GM12874 (cell line): ENCODE measurements around the gene GIMAP1.
A peak's percentile ranks its signal among the peaks of the same experiment; 100 is the strongest.

Source experiments
- TF ChIP-seq, protein P1 (sequence below): IDR thresholded peaks from 2 replicates; pipeline ENCODE4 v1.5.1; 2011; ENCODE audit warnings: low read depth, mild to moderate bottlenecking, control low read depth, low read length, moderate library complexity; ENCODE audit not compliant: insufficient read depth

The GIMAP1 gene

DNA sequence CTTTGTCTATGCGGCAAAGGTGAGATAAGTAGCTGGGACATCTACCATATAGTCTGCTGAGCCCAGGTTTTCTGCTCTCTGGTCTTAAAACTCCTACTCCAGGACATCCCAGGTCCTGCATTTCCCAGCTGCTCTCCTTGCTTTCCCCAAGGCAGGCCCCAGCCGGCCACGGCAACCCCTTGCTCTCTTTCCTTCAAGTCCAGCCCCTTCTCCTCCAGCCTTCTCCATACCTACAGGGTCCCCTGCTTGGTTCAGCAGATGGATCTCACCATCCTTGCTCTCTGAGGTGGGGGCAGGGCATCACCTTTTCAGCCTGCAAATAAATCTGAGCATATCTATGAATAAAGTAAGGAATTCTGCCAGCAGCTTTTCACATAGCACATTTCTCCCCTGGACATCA, 29.5 kb downstream of the GIMAP1 start:
- TF ChIP-seq, protein P1, sequence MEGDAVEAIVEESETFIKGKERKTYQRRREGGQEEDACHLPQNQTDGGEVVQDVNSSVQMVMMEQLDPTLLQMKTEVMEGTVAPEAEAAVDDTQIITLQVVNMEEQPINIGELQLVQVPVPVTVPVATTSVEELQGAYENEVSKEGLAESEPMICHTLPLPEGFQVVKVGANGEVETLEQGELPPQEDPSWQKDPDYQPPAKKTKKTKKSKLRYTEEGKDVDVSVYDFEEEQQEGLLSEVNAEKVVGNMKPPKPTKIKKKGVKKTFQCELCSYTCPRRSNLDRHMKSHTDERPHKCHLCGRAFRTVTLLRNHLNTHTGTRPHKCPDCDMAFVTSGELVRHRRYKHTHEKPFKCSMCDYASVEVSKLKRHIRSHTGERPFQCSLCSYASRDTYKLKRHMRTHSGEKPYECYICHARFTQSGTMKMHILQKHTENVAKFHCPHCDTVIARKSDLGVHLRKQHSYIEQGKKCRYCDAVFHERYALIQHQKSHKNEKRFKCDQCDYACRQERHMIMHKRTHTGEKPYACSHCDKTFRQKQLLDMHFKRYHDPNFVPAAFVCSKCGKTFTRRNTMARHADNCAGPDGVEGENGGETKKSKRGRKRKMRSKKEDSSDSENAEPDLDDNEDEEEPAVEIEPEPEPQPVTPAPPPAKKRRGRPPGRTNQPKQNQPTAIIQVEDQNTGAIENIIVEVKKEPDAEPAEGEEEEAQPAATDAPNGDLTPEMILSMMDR: no peak

DNA sequence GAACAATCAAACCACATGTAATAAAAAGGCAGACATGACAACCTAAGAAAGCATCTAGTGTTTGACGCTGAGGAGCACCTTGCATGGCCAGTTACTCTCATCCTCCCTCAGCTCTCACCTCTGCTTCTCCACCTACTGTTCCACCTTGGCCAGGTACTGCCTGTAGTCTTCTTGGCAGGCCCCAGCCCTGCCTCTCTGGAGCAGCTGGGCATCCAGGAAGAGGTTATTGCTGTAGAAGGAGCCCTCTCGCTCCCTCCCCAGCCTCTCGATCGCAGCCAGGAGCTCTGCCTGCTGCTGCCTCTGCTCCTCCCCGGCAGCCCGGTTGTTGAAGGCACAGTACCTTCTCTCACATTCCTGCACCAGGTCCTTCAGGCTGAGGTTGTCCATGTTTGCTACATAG, 30.5 kb downstream of the GIMAP1 start:
- TF ChIP-seq, protein P1: no peak

DNA sequence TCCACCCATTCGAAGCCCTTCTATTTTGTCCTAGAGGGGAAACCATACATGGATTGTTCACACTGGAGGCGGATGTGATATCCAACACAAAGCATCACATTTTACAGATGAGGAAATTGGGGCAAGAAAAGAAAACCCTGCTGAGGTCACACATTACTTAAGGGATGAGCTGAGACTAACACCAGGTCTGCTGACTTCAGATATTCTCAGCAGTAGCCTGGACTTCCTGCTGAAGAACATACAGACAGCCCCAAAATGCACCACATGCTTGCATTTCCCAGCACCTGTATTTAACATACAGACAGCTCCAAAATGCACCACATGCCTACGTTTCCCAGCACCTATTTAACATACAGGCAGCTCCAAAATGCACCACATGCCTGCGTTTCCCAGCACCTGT, 32.0 kb downstream of the GIMAP1 start:
- TF ChIP-seq, protein P1: no peak

DNA sequence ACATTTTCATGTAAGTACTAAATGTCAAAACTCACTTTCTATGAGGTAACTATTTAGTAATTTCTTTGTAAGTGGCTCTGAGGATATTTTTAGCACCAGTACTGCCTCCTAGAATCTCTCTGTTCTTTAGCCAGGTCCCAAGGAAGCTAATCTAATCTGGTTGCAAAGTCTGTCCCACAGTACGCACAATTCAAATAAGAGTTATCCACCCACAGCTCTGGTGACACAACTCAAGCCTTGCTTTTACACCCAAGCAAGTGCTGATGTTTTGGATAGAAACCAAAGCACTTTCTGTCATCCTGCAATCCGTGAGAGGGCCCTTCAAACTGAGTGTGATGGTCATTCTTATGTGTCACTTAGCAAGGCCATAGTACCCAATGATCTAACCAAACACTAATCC, 35.3 kb downstream of the GIMAP1 start:
- TF ChIP-seq, protein P1: no peak

DNA sequence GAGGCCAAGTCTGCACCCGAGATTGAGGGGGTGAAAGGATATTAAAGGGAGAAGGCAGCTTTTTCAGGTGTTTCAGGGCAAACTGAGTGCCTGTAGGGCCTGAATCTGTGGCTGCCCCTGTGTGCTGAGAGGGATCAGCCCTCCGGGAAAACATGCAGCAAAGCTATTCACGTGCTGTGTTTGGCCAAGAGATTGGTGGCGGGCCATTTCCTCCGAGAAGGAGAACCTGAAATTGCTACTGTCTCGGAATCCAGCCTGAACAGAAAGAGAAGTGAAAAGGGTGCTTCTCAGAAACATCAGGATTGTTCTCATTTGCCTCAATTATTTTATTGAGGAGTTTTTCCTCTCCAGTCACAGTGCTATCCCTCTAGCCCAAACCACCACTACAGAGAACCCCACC, 36.8 kb downstream of the GIMAP1 start:
- TF ChIP-seq, protein P1: no peak

DNA sequence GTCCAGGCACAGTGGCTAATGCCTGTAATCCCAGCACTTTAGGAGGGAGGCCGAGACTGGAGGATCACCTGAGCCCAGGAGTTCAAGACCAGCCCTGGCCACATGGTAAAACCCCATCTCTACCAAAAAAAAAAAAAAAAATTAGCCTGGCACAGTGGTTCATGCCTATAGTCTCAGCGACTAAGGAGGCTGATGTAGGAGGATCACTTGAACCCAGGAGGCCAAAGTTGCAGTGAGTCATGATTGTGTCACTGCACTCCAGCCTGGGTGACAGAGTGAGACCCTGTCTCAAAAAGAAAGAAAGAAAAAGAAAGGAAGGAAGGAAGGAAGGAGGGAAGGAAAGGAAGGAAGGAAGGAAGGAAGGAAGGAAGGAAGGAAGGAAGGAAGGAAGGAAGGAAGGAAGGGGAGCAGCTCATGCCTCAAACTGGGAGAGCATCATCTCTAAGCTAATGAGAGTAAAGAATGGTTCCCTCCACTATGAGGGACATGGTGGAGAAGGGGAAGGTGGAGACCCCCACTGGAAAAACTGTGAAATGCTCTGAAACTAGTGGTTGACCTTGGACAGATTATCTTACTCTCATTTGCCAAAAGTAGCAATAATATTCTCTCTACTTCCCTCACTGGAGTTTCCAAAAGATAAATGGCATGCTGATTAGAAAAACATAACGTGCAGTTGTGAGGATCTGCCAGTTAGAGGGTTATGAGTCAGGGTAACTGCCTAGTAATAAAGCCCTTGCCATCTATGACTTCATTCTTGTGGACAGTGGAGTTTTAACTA, 37.6 kb downstream of the GIMAP1 start:
- TF ChIP-seq, protein P1: peak; percentile 39; the same call in 1 of the 2 replicates

DNA sequence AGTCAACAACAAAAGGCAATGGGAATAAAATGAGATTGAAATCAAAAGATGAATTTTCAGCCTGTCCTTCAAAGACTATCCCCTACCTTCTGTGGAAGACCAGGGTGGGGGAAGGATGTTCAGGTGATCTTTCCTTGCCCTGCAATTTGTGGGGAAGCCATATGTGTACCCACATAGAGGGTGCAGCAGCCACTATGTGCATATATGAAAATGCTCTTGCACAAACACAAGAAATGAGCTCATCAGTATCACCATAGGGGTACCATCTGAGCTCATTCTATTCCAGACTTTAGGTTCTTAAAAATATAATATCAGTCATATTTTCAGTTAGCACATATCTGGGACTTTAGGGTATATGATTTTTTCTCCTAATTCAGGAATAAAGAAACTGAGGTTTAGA, 38.5 kb downstream of the GIMAP1 start:
- TF ChIP-seq, protein P1: no peak
